ENCODE results near the gene SELPLG. TPM values are rescaled to one million over a fixed set of nuclear protein-coding genes. Genes with fewer than 3 reads are reported as not detected.

The SELPLG gene
- total RNA-seq, 1 donor from 2014 or later: not detected

DNA sequence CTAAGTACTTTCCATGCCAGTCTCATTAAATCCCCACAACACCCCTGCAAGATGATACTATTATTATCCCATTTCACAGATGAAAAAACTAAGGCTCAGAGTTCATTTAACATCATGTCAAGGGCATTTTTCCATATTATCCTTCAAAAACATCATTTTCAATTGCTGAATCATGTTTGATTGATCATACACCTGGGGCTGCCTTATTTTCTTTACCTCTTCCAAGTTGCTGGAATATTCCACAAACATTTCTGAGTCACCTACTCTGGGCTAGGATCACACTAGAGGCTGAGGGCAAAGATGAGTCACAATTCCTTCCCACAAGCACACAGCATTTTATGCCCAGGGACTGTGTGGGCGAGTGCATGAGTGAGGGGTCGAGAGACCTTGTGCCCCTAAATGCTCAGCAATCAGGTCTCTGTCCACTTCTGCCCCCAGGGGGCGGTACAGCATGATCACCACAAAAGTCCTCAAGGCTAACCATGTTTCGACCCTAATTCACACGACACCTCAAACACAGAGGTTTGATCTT is 21.7 kb downstream of the SELPLG start:
- peaks cover 5% of the 10 kb centered on the region for H3K9me3 Mint-ChIP-seq (ENCODE audit: low read depth)

GRCh38 chr12:108610856-108611605 is 22.7 kb downstream of the SELPLG start:
- Mint-ChIP-seq H3K9me3 (ENCODE audit: low read depth) (no peaks in the 10 kb centered on the region), H3K27me3 (peaks cover 13% of the 10 kb centered on the region), H3K36me3 (ENCODE audit: insufficient read depth) (no peaks in the 10 kb centered on the region), H3K27ac (no peak overlapping the region), H3K4me1 (ENCODE audit: low read depth) (no peaks in the 10 kb centered on the region), H3K4me3 (ENCODE audit: low read depth) (no peak overlapping the region)
- no peak for DNase-seq (ENCODE audit: low spot score, unreplicated experiment)
- TF ChIP-seq, protein P1, sequence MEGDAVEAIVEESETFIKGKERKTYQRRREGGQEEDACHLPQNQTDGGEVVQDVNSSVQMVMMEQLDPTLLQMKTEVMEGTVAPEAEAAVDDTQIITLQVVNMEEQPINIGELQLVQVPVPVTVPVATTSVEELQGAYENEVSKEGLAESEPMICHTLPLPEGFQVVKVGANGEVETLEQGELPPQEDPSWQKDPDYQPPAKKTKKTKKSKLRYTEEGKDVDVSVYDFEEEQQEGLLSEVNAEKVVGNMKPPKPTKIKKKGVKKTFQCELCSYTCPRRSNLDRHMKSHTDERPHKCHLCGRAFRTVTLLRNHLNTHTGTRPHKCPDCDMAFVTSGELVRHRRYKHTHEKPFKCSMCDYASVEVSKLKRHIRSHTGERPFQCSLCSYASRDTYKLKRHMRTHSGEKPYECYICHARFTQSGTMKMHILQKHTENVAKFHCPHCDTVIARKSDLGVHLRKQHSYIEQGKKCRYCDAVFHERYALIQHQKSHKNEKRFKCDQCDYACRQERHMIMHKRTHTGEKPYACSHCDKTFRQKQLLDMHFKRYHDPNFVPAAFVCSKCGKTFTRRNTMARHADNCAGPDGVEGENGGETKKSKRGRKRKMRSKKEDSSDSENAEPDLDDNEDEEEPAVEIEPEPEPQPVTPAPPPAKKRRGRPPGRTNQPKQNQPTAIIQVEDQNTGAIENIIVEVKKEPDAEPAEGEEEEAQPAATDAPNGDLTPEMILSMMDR (IDR thresholded peaks at IDR 0.05; ENCODE audit: unreplicated experiment): no peak

More for the DNA sequence above, 21.7 kb downstream of the SELPLG start:
- no peaks in the 10 kb centered on the region for H3K36me3 Mint-ChIP-seq (ENCODE audit: insufficient read depth)
- H3K4me3 Mint-ChIP-seq (ENCODE audit: low read depth): no peak overlapping the region
- H3K27me3 Mint-ChIP-seq: peaks cover 13% of the 10 kb centered on the region
- DNase-seq (ENCODE audit: low spot score, unreplicated experiment): no peak
- TF ChIP-seq, protein P1 (IDR thresholded peaks at IDR 0.05; ENCODE audit: unreplicated experiment): peak; percentile 55
- no peak overlapping the region for H3K27ac Mint-ChIP-seq
- H3K4me1 Mint-ChIP-seq (ENCODE audit: low read depth): no peaks in the 10 kb centered on the region

GRCh38 chr12:108610336-108610815 is 23.3 kb downstream of the SELPLG start:
- Mint-ChIP-seq H3K4me3 (ENCODE audit: low read depth) (no peak overlapping the region), H3K9me3 (ENCODE audit: low read depth) (no peaks in the 10 kb centered on the region), H3K36me3 (ENCODE audit: insufficient read depth) (no peaks in the 10 kb centered on the region), H3K27me3 (peaks cover 13% of the 10 kb centered on the region), H3K4me1 (ENCODE audit: low read depth) (no peaks in the 10 kb centered on the region), H3K27ac (no peak overlapping the region)
- no peak for DNase-seq (ENCODE audit: low spot score, unreplicated experiment)
- TF ChIP-seq, protein P1 (IDR thresholded peaks at IDR 0.05; ENCODE audit: unreplicated experiment): no peak

DNA sequence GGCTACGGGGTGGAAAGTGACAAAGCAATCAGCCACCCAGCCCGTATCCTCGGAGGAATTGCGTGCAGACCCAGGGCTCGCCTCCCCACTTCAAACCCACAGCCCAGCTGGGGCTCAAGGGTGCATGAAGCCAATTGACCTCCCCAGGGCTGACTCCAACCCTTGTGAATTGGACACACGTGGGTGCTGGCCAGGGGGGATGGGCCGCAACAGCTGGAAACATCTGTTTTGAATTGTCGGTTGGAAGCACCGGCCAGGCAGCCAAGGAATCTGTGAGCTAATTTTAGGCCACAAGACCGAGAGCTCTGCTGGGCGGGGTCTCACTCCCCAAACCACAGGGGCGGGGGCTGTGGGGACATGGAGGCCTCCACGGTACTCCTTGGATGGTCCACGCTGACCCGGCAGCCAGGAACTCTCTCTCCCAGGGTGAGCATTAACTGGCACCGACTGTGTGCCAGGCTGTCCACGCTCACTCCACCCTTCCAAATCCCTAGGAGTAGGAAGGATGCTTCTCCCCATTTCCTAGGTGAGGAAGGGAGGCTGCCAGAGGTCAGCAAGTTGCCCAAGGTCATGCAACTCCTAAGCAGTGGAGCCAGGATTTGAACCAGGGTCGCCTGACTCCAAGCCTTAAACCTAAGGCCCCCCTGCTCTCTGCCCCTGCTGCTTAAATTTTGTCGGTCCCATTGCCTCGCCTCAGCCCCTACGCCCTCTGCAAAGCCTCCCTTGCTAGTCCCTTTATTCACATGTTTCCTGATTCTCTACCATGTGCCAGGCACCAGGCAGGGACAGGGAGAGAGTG is 24.0 kb downstream of the SELPLG start:
- H3K36me3 Mint-ChIP-seq (ENCODE audit: insufficient read depth): no peaks in the 10 kb centered on the region
- H3K27ac Mint-ChIP-seq: no peak overlapping the region
- no peak for DNase-seq (ENCODE audit: low spot score, unreplicated experiment)
- no peak overlapping the region for H3K4me3 Mint-ChIP-seq (ENCODE audit: low read depth)
- H3K9me3 Mint-ChIP-seq (ENCODE audit: low read depth): no peaks in the 10 kb centered on the region
- H3K4me1 Mint-ChIP-seq (ENCODE audit: low read depth): no peaks in the 10 kb centered on the region
- TF ChIP-seq, protein P1 (IDR thresholded peaks at IDR 0.05; ENCODE audit: unreplicated experiment): no peak
- H3K27me3 Mint-ChIP-seq: peaks cover 16% of the 10 kb centered on the region

- Mint-ChIP-seq H3K36me3 (ENCODE audit: insufficient read depth) (no peaks in the 10 kb centered on the region), H3K9me3 (ENCODE audit: low read depth) (no peaks in the 10 kb centered on the region), H3K27me3 (peaks cover 19% of the 10 kb centered on the region), H3K4me3 (ENCODE audit: low read depth) (no peak overlapping the region), H3K4me1 (ENCODE audit: low read depth) (no peaks in the 10 kb centered on the region), H3K27ac (no peak overlapping the region)
- DNase-seq (ENCODE audit: low spot score, unreplicated experiment): no peak
- TF ChIP-seq, protein P1 (IDR thresholded peaks at IDR 0.05; ENCODE audit: unreplicated experiment): no peak
Measured at GRCh38 chr12:108608616-108609015, 25.1 kb downstream of the SELPLG start.
